ENCODE data around the gene HK1. TPM values are rescaled to one million over a fixed set of nuclear protein-coding genes. Genes with fewer than 3 reads are reported as not detected.

Gene HK1
- total RNA-seq, 4 donors from 2014 or later, result 12.5 to 47.0 (median 12.6) TPM

DNA sequence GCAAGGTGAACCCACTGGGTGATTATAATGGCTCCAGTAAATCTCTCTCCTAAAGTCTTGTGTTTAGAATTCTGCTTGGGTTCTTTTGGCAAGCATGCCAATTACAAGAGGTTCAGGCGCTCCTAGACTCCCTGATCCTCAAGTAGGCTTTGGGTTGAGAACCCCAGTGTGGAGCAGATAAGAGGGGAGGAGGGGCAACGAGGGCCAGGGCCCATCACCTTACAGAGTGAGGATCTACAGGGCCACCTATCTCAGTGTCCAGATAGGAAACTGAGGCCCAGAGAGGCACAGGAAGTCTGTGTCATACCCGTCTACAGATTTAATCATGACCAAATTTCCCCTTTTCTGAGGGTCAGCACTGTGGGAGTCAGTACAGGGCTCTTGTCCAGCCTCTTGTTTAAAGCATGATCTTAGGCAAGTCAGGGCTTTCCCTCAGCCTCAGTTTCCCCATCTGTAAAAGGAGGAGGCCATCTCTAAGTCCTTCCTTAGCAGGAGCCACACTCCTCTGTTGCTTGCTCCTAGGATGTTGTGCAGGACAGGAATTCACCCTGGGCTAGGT lies 134.0 kb downstream of the HK1 start:
- peak overlapping the region in 1 of 4 donors; percentile 82 for H3K27ac ChIP-seq
- no peaks in the 10 kb centered on the region for H3K9me3 ChIP-seq
- no peaks in the 10 kb centered on the region for H3K36me3 ChIP-seq
- peaks cover 0 to 17% (median 2%) of the 10 kb centered on the region in 4 donors for H3K4me1 ChIP-seq
- no peak overlapping the region for H3K4me3 ChIP-seq
- DNase-seq, result no peak
- H3K27me3 ChIP-seq, result no peaks in the 10 kb centered on the region
- TF ChIP-seq, protein P1, sequence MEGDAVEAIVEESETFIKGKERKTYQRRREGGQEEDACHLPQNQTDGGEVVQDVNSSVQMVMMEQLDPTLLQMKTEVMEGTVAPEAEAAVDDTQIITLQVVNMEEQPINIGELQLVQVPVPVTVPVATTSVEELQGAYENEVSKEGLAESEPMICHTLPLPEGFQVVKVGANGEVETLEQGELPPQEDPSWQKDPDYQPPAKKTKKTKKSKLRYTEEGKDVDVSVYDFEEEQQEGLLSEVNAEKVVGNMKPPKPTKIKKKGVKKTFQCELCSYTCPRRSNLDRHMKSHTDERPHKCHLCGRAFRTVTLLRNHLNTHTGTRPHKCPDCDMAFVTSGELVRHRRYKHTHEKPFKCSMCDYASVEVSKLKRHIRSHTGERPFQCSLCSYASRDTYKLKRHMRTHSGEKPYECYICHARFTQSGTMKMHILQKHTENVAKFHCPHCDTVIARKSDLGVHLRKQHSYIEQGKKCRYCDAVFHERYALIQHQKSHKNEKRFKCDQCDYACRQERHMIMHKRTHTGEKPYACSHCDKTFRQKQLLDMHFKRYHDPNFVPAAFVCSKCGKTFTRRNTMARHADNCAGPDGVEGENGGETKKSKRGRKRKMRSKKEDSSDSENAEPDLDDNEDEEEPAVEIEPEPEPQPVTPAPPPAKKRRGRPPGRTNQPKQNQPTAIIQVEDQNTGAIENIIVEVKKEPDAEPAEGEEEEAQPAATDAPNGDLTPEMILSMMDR (IDR thresholded peaks at IDR 0.05), result no peak
- TF ChIP-seq POLR2A (IDR thresholded peaks at IDR 0.05), result no peak

- Histone ChIP-seq H3K9me3 (no peaks in the 10 kb centered on the region), H3K27me3 (no peaks in the 10 kb centered on the region), H3K27ac (peak overlapping the region in 1 of 4 donors; percentile 82), H3K36me3 (no peaks in the 10 kb centered on the region), H3K4me3 (peak overlapping the region in 1 of 4 donors; percentile 24), H3K4me1 (peaks cover 0 to 16% (median 2%) of the 10 kb centered on the region in 4 donors)
- TF ChIP-seq, protein P1 (IDR thresholded peaks at IDR 0.05), result peak; percentile 10 to 47 (median 43)
- TF ChIP-seq POLR2A (IDR thresholded peaks at IDR 0.05), result no peak
- DNase-seq, result peak in 2 of 3 donors; percentile 64 to 76
Observed at GRCh38 chr10:69413221-69413865, 135.0 kb downstream of the HK1 start.

DNA sequence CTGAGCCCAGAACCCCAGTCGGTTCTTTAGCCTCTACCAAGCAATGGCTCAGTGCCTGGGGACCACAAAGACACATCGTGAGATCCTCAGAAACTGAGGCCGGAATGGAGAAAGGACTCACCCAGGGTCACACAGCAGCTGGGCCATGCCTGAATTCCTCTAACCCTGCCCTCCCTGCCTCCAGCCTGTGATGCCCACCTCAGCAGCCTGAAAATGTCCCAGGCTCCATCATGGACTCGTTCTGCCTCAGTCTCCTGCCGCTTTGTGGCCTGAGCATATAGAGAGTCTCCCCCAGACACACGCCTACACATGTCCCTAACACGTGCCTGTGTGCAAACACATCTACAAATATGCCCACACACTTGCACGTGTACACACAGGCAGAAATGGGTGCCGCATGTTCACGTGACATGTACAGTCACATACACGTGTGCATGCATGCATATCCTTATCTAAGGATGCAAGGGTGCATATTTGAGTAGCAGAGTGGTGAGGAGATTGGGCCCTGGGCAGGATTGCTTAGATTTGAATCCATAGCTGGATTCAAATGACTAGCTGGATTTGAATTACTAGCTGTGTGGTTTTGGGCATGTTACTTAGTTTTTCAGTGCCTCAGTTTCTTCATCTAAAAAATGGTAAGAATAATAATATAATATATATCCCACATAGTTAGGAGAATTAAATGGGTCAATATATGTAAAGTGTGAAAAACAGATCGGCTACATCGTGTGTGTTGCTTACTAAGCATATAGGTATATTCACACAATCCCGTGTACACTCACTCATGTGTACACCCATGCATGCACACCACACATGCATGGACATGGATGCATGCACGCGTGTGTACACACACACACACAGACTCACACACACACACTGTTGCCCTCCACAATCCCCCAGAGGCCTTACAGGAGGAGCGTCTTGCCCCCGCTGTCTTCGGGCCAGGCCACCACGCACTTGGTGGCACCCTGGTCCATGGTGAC lies 136.0 kb downstream of the HK1 start:
- H3K36me3 ChIP-seq, result no peaks in the 10 kb centered on the region
- no peaks in the 10 kb centered on the region for H3K27me3 ChIP-seq
- H3K27ac ChIP-seq, result peak overlapping the region in 1 of 4 donors; percentile 82
- TF ChIP-seq, protein P1 (IDR thresholded peaks at IDR 0.05), result no peak
- TF ChIP-seq POLR2A (IDR thresholded peaks at IDR 0.05), result no peak
- peak overlapping the region in 1 of 4 donors; percentile 38 for H3K4me3 ChIP-seq
- H3K4me1 ChIP-seq, result peaks cover 0 to 21% (median 0%) of the 10 kb centered on the region in 4 donors
- no peak for DNase-seq
- no peaks in the 10 kb centered on the region for H3K9me3 ChIP-seq

- TF ChIP-seq, protein P1 (IDR thresholded peaks at IDR 0.05), result no peak
- TF ChIP-seq POLR2A (IDR thresholded peaks at IDR 0.05), result no peak
- Histone ChIP-seq H3K36me3 (no peaks in the 10 kb centered on the region), H3K27me3 (no peaks in the 10 kb centered on the region), H3K4me1 (peaks cover 0 to 26% (median 0%) of the 10 kb centered on the region in 4 donors), H3K9me3 (no peaks in the 10 kb centered on the region), H3K27ac (peak overlapping the region in 1 of 4 donors; percentile 65), H3K4me3 (peak overlapping the region in 1 of 4 donors; percentile 38)
- no peak for DNase-seq
Observed at GRCh38 chr10:69415049-69415448, 136.8 kb downstream of the HK1 start.

DNA sequence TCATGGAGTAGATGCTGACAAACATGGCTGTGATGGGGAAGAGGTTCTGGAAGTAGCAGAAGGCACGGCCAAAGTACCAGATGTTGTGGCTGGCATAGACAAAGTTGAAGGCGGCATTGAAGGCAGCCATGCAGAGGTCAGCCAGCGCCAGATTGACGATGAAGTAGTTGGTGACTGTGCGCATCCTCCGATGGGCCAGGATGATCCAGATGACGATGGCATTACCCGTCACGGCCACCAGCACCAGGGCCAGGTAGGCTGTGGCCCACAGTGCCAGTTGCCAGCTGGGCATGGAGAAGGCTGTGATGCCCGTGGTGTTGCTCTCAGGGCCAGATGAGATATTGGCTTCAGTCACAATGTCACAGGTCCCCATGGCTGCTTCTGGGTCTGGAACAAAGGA lies 137.7 kb downstream of the HK1 start:
- H3K4me1 ChIP-seq, result peaks cover 0 to 29% (median 0%) of the 10 kb centered on the region in 4 donors
- peak overlapping the region in 1 of 4 donors; percentile 38 for H3K4me3 ChIP-seq
- H3K36me3 ChIP-seq, result no peaks in the 10 kb centered on the region
- no peak for TF ChIP-seq POLR2A (IDR thresholded peaks at IDR 0.05)
- TF ChIP-seq, protein P1 (IDR thresholded peaks at IDR 0.05), result no peak
- no peaks in the 10 kb centered on the region for H3K27me3 ChIP-seq
- no peak for DNase-seq
- peak overlapping the region in 1 of 4 donors; percentile 65 for H3K27ac ChIP-seq
- H3K9me3 ChIP-seq, result no peaks in the 10 kb centered on the region
